Non-pigmented ciliary epithelial cell (primary cell): Measurements from ENCODE around the gene PSORS1C1.
"Not testable (repeated sequence)": the region's sequence is repeated elsewhere in the genome, so short reads cannot be mapped to it uniquely, and the experiment has no call there.

Source experiments
- DNase-seq: peaks from one replicate; pipeline ENCODE4 v3.0.0-alpha.2; 2010; ENCODE audit warnings: low read depth

Gene PSORS1C1

GRCh38 chr6:31114541-31114878 lies at the start of gene PSORS1C1:
PSORS1C1 (plus strand) TSS chr6:31114800; CDS start chr6:31129633, 14,833 bp downstream.
- peak; percentile 85 for DNase-seq

GRCh38 chr6:31065556-31065955 lies 49.0 kb upstream of the PSORS1C1 start:
- no peak for DNase-seq

GRCh38 chr6:31067028-31067427 lies 47.6 kb upstream of the PSORS1C1 start:
- DNase-seq: not testable (repeated sequence)

- not testable (repeated sequence) for DNase-seq
Measured at GRCh38 chr6:31067891-31068668, 46.5 kb upstream of the PSORS1C1 start.

GRCh38 chr6:31068669-31069340 lies 45.8 kb upstream of the PSORS1C1 start:
- DNase-seq: no peak

GRCh38 chr6:31070711-31071197 lies 43.8 kb upstream of the PSORS1C1 start:
- peak; percentile 73 for DNase-seq

GRCh38 chr6:31074401-31074800 lies 40.2 kb upstream of the PSORS1C1 start:
- DNase-seq: no peak

- no peak for DNase-seq
Measured at GRCh38 chr6:31075528-31075927, 39.1 kb upstream of the PSORS1C1 start.

- DNase-seq: no peak
Measured at GRCh38 chr6:31076611-31077010, 38.0 kb upstream of the PSORS1C1 start.

GRCh38 chr6:31079656-31080261 lies 34.8 kb upstream of the PSORS1C1 start:
- no peak for DNase-seq

GRCh38 chr6:31081872-31082271 lies 32.7 kb upstream of the PSORS1C1 start:
- DNase-seq: no peak

GRCh38 chr6:31083742-31084354 lies 30.8 kb upstream of the PSORS1C1 start:
- DNase-seq: peak; percentile 80

GRCh38 chr6:31086788-31087440 lies 27.7 kb upstream of the PSORS1C1 start:
- peak; percentile 73 for DNase-seq

- DNase-seq: peak; percentile 71
Measured at GRCh38 chr6:31087494-31088089, 27.0 kb upstream of the PSORS1C1 start.

GRCh38 chr6:31090275-31090972 lies 24.2 kb upstream of the PSORS1C1 start:
- DNase-seq: no peak

- DNase-seq: no peak
Measured at GRCh38 chr6:31090973-31091364, 23.6 kb upstream of the PSORS1C1 start.

GRCh38 chr6:31091680-31092079 lies 22.9 kb upstream of the PSORS1C1 start:
- no peak for DNase-seq

GRCh38 chr6:31092238-31092637 lies 22.4 kb upstream of the PSORS1C1 start:
- no peak for DNase-seq

GRCh38 chr6:31092769-31093505 lies 21.7 kb upstream of the PSORS1C1 start:
- no peak for DNase-seq

GRCh38 chr6:31094389-31094881 lies 20.2 kb upstream of the PSORS1C1 start:
- no peak for DNase-seq
